Natural killer cell (primary cell): Measurements from ENCODE around the gene ACO1. TPM values are rescaled to one million over a fixed set of nuclear protein-coding genes. Genes with fewer than 3 reads are reported as not detected.

Experiments
- ATAC-seq, 3 donors: fragments of 150-1000 bp in 2 of 3; fragments of 200-7000 bp in 1 of 3; cut with Tn5 transposase; 1 replicate in 1 of 3; 2 replicates in 2 of 3; pipeline ENCODE4 v1.10.0; 2021; ENCODE audit warnings: mild to moderate bottlenecking in 2 of 3, moderate library complexity in 2 of 3
- DNase-seq, 2 donors: peaks; one replicate each; pipeline versions ENCODE4 v3.0.0 to v3.0.0-alpha.2; 2013 to 2021; ENCODE audit warnings: mixed read lengths in 1 of 2
- H3K27ac ChIP-seq: one replicate; pipeline ENCODE4 v1.5.1; 2013; ENCODE audit warnings: mild to moderate bottlenecking, low read length
- H3K27me3 ChIP-seq: one replicate; pipeline ENCODE4 v1.6.1; 2013; ENCODE audit warnings: low read length; ENCODE audit not compliant: control insufficient read depth, insufficient read depth
- H3K36me3 ChIP-seq: one replicate; pipeline ENCODE4 v1.6.1; 2013; ENCODE audit warnings: low read length; ENCODE audit not compliant: control insufficient read depth, insufficient read depth
- H3K4me1 ChIP-seq: one replicate; pipeline ENCODE4 v1.6.1; 2013; ENCODE audit warnings: low read length; ENCODE audit not compliant: control insufficient read depth, insufficient read depth
- H3K4me3 ChIP-seq: one replicate; pipeline ENCODE4 v1.5.1; 2013; ENCODE audit warnings: low read length
- H3K9me3 ChIP-seq: one replicate; pipeline ENCODE4 v1.6.1; 2013; ENCODE audit warnings: low read length; ENCODE audit not compliant: control insufficient read depth, insufficient read depth
- H3K27ac Mint-ChIP-seq, 2 donors: one replicate each; pipeline ENCODE4 v1.8.0; 2022; ENCODE audit warnings: mild to moderate bottlenecking in 2 of 2, mixed read lengths in 2 of 2, moderate library complexity in 1 of 2
- H3K27me3 Mint-ChIP-seq, 2 donors: one replicate each; pipeline ENCODE4 v1.8.0; 2022; ENCODE audit warnings: low read depth in 2 of 2, mixed read lengths in 2 of 2
- H3K36me3 Mint-ChIP-seq: one replicate; pipeline ENCODE4 v1.8.0; 2022; ENCODE audit warnings: mixed read lengths
- H3K4me1 Mint-ChIP-seq, 2 donors: one replicate each; pipeline ENCODE4 v1.8.0; 2022; ENCODE audit warnings: mixed read lengths in 2 of 2
- H3K4me3 Mint-ChIP-seq: one replicate; pipeline ENCODE4 v1.8.0; 2022; ENCODE audit warnings: mild to moderate bottlenecking, moderate library complexity, mixed read lengths
- H3K9me3 Mint-ChIP-seq, 2 donors: one replicate each; pipeline ENCODE4 v1.8.0; 2022; ENCODE audit warnings: mixed read lengths in 2 of 2
- WGBS: methylation state at CpG from one replicate; pipeline ENCODE4 v1.1.7; 2013; ENCODE audit warnings: missing lambda C conversion rate; ENCODE audit not compliant: insufficient coverage; 5-methylcytosine and 5-hydroxymethylcytosine counted together
- intact Hi-C: fragments of 100-400 bp; cut with micrococcal nuclease; formaldehyde crosslinking; loops from one replicate; pipeline ENCODE4 v1.14.2; 2022
- total RNA-seq, 4 donors: library from RNA; stranded (reverse); fragments of 120-200 nt in 1 of 4; gene quantifications; one replicate each; pipeline versions ENCODE4 v1.2.3 to v1.2.4, GENCODE V29; 2013 to 2022
- TF ChIP-seq, protein P1 (sequence below): fragments of 200-600 bp; IDR thresholded peaks from one replicate; pipeline ENCODE4 v1.8.0; 2022; ENCODE audit warnings: antibody characterized with exemption

Gene ACO1
- total RNA-seq, 3 donors from 2014 or later (not counting 1 experiment from before 2014, with no cell fraction given): 5.8 to 7.4 (median 6.9) TPM

DNA sequence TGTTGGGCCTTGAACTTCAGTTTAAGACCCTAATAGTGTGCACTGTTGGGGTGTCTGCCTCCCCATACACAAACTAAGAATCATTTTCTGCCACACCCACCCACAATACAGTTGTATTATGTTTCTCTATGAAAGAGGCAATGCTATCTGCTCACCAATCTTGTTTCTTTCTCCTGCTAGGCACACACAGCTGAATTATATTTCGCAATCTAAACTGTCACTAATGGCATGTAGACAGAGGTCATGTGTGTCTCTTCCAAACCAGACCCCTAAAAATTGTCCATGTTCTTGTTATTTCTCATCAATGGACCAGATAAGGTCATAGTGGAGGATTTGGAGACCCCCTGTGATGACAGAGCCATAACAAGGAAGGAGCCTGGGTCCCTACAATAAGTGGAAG is 84.3 kb downstream of the ACO1 start:
- H3K4me3 ChIP-seq: no peak overlapping the region
- H3K27ac Mint-ChIP-seq: no peak overlapping the region
- no peak overlapping the region for H3K27ac ChIP-seq
- H3K27me3 ChIP-seq: no peaks in the 10 kb centered on the region
- DNase-seq: no peak
- WGBS: 100% methylated on average over 1 of the region's 1 CpG
- no peaks in the 10 kb centered on the region for H3K9me3 Mint-ChIP-seq
- H3K9me3 ChIP-seq: no peaks in the 10 kb centered on the region
- no peak for ATAC-seq
- H3K4me3 Mint-ChIP-seq: no peak overlapping the region
- H3K36me3 Mint-ChIP-seq: peaks cover 21% of the 10 kb centered on the region
- H3K4me1 ChIP-seq: no peaks in the 10 kb centered on the region
- no peaks in the 10 kb centered on the region for H3K4me1 Mint-ChIP-seq
- peaks cover 63% of the 10 kb centered on the region for H3K36me3 ChIP-seq
- no peaks in the 10 kb centered on the region for H3K27me3 Mint-ChIP-seq
- intact Hi-C loops: no loop called here
- TF ChIP-seq, protein P1, sequence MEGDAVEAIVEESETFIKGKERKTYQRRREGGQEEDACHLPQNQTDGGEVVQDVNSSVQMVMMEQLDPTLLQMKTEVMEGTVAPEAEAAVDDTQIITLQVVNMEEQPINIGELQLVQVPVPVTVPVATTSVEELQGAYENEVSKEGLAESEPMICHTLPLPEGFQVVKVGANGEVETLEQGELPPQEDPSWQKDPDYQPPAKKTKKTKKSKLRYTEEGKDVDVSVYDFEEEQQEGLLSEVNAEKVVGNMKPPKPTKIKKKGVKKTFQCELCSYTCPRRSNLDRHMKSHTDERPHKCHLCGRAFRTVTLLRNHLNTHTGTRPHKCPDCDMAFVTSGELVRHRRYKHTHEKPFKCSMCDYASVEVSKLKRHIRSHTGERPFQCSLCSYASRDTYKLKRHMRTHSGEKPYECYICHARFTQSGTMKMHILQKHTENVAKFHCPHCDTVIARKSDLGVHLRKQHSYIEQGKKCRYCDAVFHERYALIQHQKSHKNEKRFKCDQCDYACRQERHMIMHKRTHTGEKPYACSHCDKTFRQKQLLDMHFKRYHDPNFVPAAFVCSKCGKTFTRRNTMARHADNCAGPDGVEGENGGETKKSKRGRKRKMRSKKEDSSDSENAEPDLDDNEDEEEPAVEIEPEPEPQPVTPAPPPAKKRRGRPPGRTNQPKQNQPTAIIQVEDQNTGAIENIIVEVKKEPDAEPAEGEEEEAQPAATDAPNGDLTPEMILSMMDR: no peak

DNA sequence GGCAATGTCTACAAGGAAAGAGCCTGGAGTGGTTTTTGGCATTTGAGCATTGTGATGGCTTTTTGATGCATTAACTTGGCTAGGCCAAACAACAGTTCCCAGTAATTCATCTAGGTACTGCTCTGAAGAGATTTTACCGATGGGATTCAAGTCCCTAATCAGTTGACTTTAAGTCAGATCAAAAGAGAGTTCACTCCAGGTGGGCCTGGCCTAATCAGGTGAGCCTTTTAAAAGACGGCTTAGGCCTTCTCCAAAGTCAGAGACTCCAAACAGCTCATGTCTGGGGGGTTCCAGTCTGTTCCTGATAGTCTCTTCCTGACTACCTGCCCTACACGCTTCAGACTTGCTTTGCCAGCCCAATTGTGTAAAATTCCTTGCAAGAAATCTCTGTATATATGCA is 87.9 kb downstream of the ACO1 start:
- H3K27ac ChIP-seq: no peak overlapping the region
- WGBS: 96% methylated on average over 3 of the region's 3 CpGs
- H3K27me3 Mint-ChIP-seq: no peaks in the 10 kb centered on the region
- H3K36me3 Mint-ChIP-seq: peaks cover 15% of the 10 kb centered on the region
- no peaks in the 10 kb centered on the region for H3K9me3 ChIP-seq
- DNase-seq: no peak
- H3K36me3 ChIP-seq: peaks cover 66% of the 10 kb centered on the region
- peaks cover 0 to 9% of the 10 kb centered on the region in 2 donors for H3K4me1 Mint-ChIP-seq
- intact Hi-C loops: no loop called here
- no peak overlapping the region for H3K4me3 Mint-ChIP-seq
- TF ChIP-seq, protein P1: no peak
- H3K4me3 ChIP-seq: no peak overlapping the region
- no peaks in the 10 kb centered on the region for H3K4me1 ChIP-seq
- no peaks in the 10 kb centered on the region for H3K9me3 Mint-ChIP-seq
- no peaks in the 10 kb centered on the region for H3K27me3 ChIP-seq
- H3K27ac Mint-ChIP-seq: no peak overlapping the region
- no peak for ATAC-seq

DNA sequence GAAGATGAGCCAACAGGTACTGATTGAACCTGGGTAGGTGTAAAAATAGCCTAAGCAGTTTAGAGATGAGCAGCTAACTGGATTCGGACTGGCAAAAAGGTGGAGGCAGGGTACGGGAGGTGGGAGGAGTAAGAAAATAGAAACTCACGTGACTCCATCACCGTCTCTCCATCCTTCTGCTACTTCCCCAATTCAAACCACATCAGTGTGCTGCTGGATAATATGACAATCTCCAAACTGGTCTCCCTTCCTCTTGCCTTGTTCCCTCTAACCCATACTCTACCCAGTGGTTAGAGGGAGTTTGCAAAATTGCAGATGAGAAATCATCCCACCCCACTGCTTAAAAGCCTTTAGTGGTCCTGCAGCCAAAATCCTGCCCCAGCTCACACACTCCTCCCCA is 98.9 kb downstream of the ACO1 start:
- no peak overlapping the region for H3K4me3 Mint-ChIP-seq
- H3K36me3 ChIP-seq: peaks cover 80% of the 10 kb centered on the region
- DNase-seq (no peak), ATAC-seq (no peak)
- H3K4me3 ChIP-seq: no peak overlapping the region
- TF ChIP-seq, protein P1: no peak
- H3K27ac Mint-ChIP-seq: peak overlapping the region in 1 of 2 donors; percentile 30
- no peaks in the 10 kb centered on the region for H3K4me1 ChIP-seq
- no peaks in the 10 kb centered on the region for H3K27me3 Mint-ChIP-seq
- no peaks in the 10 kb centered on the region for H3K4me1 Mint-ChIP-seq
- WGBS: 80% methylated on average over 2 of the region's 4 CpGs
- no peaks in the 10 kb centered on the region for H3K27me3 ChIP-seq
- H3K27ac ChIP-seq: no peak overlapping the region
- H3K9me3 ChIP-seq: no peaks in the 10 kb centered on the region
- intact Hi-C loops: loop anchor here (10.0 kb wide), 1 partner anchor 89 kb away; no protein-coding TSS in a partner anchor
- no peaks in the 10 kb centered on the region for H3K9me3 Mint-ChIP-seq
- peaks cover 63% of the 10 kb centered on the region for H3K36me3 Mint-ChIP-seq

DNA sequence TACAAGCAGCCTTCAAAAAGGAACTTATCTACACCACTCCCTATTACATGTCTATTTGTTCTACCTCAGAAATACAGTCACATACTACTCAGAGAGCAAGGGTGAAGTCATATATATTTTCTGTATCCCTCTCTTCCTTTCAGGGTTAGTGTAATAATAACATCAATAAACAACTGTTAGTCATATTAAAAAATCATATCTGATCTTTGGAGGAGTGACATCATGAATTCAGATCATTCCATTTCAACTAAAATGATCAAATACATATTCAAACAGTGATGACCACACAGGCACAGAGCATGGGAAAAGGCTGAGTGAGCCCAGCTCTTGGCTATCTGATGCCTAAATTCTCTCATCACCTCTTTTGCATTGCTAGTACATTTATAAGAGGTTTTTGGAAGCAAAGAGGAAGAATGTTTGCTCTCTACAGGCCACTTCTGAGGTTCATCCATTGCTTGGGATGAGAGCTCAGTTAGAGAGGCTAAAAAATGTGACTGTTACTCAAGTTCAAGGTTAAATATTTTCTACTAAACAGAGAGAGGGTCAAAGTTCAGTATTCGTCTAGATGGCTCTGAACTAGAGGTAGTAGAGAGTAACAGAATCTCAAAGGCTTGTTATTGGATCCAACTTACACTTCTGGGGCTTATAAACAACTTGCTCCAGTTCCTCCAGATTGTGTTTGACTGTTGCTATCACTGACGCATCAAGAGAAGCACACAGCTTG is 102.6 kb downstream of the ACO1 start:
- no peak for ATAC-seq

More for the DNA sequence above, 102.6 kb downstream of the ACO1 start:
- DNase-seq: no peak
- no peak overlapping the region for H3K4me3 Mint-ChIP-seq
- H3K9me3 ChIP-seq: no peaks in the 10 kb centered on the region
- WGBS: 100% methylated on average over 2 of the region's 2 CpGs
- H3K36me3 Mint-ChIP-seq: peaks cover 48% of the 10 kb centered on the region
- no peaks in the 10 kb centered on the region for H3K4me1 Mint-ChIP-seq
- no peak overlapping the region for H3K27ac ChIP-seq
- H3K9me3 Mint-ChIP-seq: no peaks in the 10 kb centered on the region
- peak overlapping the region in 1 of 2 donors; percentile 37 for H3K27ac Mint-ChIP-seq
- H3K27me3 ChIP-seq: no peaks in the 10 kb centered on the region
- H3K27me3 Mint-ChIP-seq: no peaks in the 10 kb centered on the region
- H3K4me1 ChIP-seq: no peaks in the 10 kb centered on the region
- intact Hi-C loops: loop anchor here (10.0 kb wide), 1 partner anchor 92 kb away; no protein-coding TSS in a partner anchor
- H3K4me3 ChIP-seq: no peak overlapping the region
- TF ChIP-seq, protein P1: no peak
- peaks cover 74% of the 10 kb centered on the region for H3K36me3 ChIP-seq
